Testis (tissue), 2 donors: ENCODE results near the gene CLEC10A.

Experiments
- POLR2A ChIP-seq: fragments of 450-650 bp; IDR thresholded peaks from one replicate; pipeline ENCODE4 v1.6.1; 2017; ENCODE audit warnings: antibody characterized with exemption, mild to moderate bottlenecking, moderate library complexity
- TF ChIP-seq, protein P1 (sequence below), 3 experiments: fragments of 450-650 bp in 2 of 3; fragments of 200-600 bp in 1 of 3; sonication (generic) in 1 of 3; IDR thresholded peaks; one replicate each; pipeline ENCODE4 v1.5.1; 2016 to 2019; ENCODE audit warnings: antibody characterized with exemption in 3 of 3, mild to moderate bottlenecking in 2 of 3, moderate library complexity in 1 of 3

- TF ChIP-seq, protein P1, sequence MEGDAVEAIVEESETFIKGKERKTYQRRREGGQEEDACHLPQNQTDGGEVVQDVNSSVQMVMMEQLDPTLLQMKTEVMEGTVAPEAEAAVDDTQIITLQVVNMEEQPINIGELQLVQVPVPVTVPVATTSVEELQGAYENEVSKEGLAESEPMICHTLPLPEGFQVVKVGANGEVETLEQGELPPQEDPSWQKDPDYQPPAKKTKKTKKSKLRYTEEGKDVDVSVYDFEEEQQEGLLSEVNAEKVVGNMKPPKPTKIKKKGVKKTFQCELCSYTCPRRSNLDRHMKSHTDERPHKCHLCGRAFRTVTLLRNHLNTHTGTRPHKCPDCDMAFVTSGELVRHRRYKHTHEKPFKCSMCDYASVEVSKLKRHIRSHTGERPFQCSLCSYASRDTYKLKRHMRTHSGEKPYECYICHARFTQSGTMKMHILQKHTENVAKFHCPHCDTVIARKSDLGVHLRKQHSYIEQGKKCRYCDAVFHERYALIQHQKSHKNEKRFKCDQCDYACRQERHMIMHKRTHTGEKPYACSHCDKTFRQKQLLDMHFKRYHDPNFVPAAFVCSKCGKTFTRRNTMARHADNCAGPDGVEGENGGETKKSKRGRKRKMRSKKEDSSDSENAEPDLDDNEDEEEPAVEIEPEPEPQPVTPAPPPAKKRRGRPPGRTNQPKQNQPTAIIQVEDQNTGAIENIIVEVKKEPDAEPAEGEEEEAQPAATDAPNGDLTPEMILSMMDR (IDR thresholded peaks at IDR 0.05), result no peak
- TF ChIP-seq POLR2A, result no peak
Measured at GRCh38 chr17:7114241-7114874, 34.3 kb upstream of the CLEC10A start, which contains the start of gene ASGR2.
